Lower leg skin (tissue), 4 donors: ENCODE results near the gene OGFOD1. TPM values are rescaled to one million over a fixed set of nuclear protein-coding genes. Genes with fewer than 3 reads are reported as not detected.

ENCODE experiments used
- DNase-seq, 2 donors: peaks; one replicate each; pipeline ENCODE4 v3.0.0-alpha.2; 2019; ENCODE audit warnings: low spot score in 2 of 2
- H3K4me3 ChIP-seq: fragments of 200-600 bp; sonication (generic); 2 replicates; pipeline ENCODE4 v1.5.1; 2017; ENCODE audit warnings: mild to moderate bottlenecking, low read depth; ENCODE audit not compliant: poor library complexity, severe bottlenecking
- CTCF ChIP-seq, 3 donors: fragments of 450-650 bp; IDR thresholded peaks; one replicate each; pipeline ENCODE4 v1.5.1; 2016; ENCODE audit warnings: antibody characterized with exemption in 3 of 3, mild to moderate bottlenecking in 3 of 3, moderate library complexity in 2 of 3
- POLR2A ChIP-seq, 2 donors: fragments of 450-650 bp; IDR thresholded peaks; one replicate each; pipeline ENCODE4 v1.6.1; 2016 to 2017; ENCODE audit warnings: antibody characterized with exemption in 2 of 2, mild to moderate bottlenecking in 1 of 2, moderate library complexity in 1 of 2
- WGBS, 2 donors: methylation state at CpG; one replicate each; pipeline ENCODE4 v1.1.5; 2018; 5-methylcytosine and 5-hydroxymethylcytosine counted together
- intact Hi-C: fragments of 100-400 bp; cut with DNase I; formaldehyde crosslinking; loops from one replicate; pipeline ENCODE4 v1.15.0; 2023; ENCODE audit warnings: low total_unique reads
- total RNA-seq, 4 donors: library from RNA; depleted of rRNA; stranded (reverse); fragments of >200 nt; gene quantifications; one replicate each; pipeline ENCODE4 v1.1.0, GENCODE V29; 2016

Gene OGFOD1
- total RNA-seq, 4 donors from 2014 or later: 17.0 to 42.2 (median 34.6) TPM

- DNase-seq: no peak
- no peak for TF ChIP-seq CTCF (IDR thresholded peaks at IDR 0.05)
- TF ChIP-seq POLR2A (IDR thresholded peaks at IDR 0.05): no peak
- intact Hi-C loops: no loop called here
- peak overlapping the region; percentile 60 for H3K4me3 ChIP-seq
- 4 to 6% methylated on average over 31 of the region's 31 CpGs for WGBS, 2 donors
These were observed 667 bp downstream of the OGFOD1 start for GRCh38 chr16:56451753-56452689.

GRCh38 chr16:56457927-56458470 is 6.6 kb downstream of the OGFOD1 start:
- intact Hi-C loops: no loop called here
- TF ChIP-seq POLR2A (IDR thresholded peaks at IDR 0.05) (no peak), CTCF (IDR thresholded peaks at IDR 0.05) (no peak)
- 88 to 94% methylated on average over 6 of the region's 6 CpGs for WGBS, 2 donors
- H3K4me3 ChIP-seq: no peak overlapping the region
- no peak for DNase-seq

GRCh38 chr16:56460101-56460500 is 8.7 kb downstream of the OGFOD1 start:
- no peak overlapping the region for H3K4me3 ChIP-seq
- 81 to 86% methylated on average over 2 of the region's 2 CpGs for WGBS, 2 donors
- no peak for DNase-seq
- intact Hi-C loops: no loop called here
- TF ChIP-seq POLR2A (IDR thresholded peaks at IDR 0.05) (no peak), CTCF (IDR thresholded peaks at IDR 0.05) (no peak)

GRCh38 chr16:56462064-56462796 is 10.9 kb downstream of the OGFOD1 start:
- no peak for DNase-seq
- no peak for TF ChIP-seq POLR2A (IDR thresholded peaks at IDR 0.05)
- TF ChIP-seq CTCF (IDR thresholded peaks at IDR 0.05): no peak
- intact Hi-C loops: no loop called here
- 88% methylated on average over 3 of the region's 3 CpGs for WGBS, 2 donors
- no peak overlapping the region for H3K4me3 ChIP-seq

- TF ChIP-seq CTCF (IDR thresholded peaks at IDR 0.05) (no peak), POLR2A (IDR thresholded peaks at IDR 0.05) (no peak)
- WGBS, 2 donors: 95 to 97% methylated on average over 6 of the region's 6 CpGs
- intact Hi-C loops: no loop called here
- DNase-seq: no peak
- no peak overlapping the region for H3K4me3 ChIP-seq
These were observed 11.8 kb downstream of the OGFOD1 start for GRCh38 chr16:56463153-56463552.
